ENCODE results near the gene ALDH3A2.

DNA sequence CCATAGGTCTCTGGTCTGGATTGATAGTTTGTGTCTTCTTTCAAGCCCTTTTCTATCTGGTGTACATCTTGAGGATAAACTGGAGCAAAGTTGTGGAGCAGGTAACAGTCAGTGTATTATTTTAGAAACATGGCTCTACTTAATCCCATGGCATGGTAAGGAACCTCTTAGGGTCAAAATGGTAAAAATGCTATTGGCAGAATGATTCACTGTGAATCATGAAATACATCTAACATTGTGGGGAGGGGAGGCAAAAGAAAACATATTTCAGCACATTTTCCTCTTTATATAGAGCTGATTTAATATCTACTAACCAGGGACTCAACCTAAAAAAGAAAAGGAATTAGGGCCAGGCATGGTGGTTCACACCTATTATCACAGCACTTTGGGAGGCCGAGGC, 17.9 kb upstream of the ALDH3A2 start:
- no peak for TF ChIP-seq POLR2AphosphoS5 (IDR thresholded peaks at IDR 0.05; ENCODE audit: borderline replicate concordance, low read depth, low read length)
- no peak for TF ChIP-seq EZH2 (IDR thresholded peaks at IDR 0.05)

All from SK-N-MC (cell line).